Transverse colon (tissue), 4 donors: Measurements from ENCODE around the gene SPG11.

ENCODE experiments used
- POLR2AphosphoS5 ChIP-seq, 3 donors: sonication (generic); formaldehyde crosslinking; IDR thresholded peaks; one replicate each; pipeline ENCODE4 v1.6.1; 2016; ENCODE audit warnings: antibody characterized with exemption in 3 of 3
- TF ChIP-seq, protein P1 (sequence below), 5 experiments: fragments of 200-600 bp in 3 of 5; fragments of 450-650 bp in 2 of 5; sonication (generic) in 3 of 5; IDR thresholded peaks; 1 replicate in 2 of 5; 2 replicates in 3 of 5; pipeline ENCODE4 v1.5.1; 2016 to 2017; ENCODE audit warnings: antibody characterized with exemption in 5 of 5, inconsistent platforms in 3 of 5, mild to moderate bottlenecking in 2 of 5, moderate library complexity in 1 of 5

DNA sequence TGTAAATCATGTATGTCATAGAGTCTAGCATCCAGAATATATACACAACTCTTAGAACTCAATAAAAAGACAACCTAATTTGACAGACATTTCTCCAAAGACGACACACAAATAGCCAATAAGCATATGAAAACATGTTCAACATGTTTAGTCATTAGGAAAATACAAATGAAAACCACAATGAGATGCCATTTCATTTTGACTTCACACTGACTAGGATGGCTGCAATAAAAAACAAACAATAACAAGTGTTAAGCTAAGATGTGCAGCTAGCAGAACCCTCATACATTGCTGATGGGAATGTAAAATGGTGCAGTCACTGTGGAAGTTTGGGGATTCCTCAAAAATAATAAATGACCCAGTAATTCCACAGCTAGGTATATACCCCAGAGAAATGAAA, 16.4 kb downstream of the SPG11 start:
- TF ChIP-seq, protein P1, sequence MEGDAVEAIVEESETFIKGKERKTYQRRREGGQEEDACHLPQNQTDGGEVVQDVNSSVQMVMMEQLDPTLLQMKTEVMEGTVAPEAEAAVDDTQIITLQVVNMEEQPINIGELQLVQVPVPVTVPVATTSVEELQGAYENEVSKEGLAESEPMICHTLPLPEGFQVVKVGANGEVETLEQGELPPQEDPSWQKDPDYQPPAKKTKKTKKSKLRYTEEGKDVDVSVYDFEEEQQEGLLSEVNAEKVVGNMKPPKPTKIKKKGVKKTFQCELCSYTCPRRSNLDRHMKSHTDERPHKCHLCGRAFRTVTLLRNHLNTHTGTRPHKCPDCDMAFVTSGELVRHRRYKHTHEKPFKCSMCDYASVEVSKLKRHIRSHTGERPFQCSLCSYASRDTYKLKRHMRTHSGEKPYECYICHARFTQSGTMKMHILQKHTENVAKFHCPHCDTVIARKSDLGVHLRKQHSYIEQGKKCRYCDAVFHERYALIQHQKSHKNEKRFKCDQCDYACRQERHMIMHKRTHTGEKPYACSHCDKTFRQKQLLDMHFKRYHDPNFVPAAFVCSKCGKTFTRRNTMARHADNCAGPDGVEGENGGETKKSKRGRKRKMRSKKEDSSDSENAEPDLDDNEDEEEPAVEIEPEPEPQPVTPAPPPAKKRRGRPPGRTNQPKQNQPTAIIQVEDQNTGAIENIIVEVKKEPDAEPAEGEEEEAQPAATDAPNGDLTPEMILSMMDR (IDR thresholded peaks at IDR 0.05), result no peak
- no peak for TF ChIP-seq POLR2AphosphoS5 (IDR thresholded peaks at IDR 0.05)
